Skin of body (tissue), 2 donors: ENCODE results near the gene ZBTB34. TPM values are rescaled to one million over a fixed set of nuclear protein-coding genes. Genes with fewer than 3 reads are reported as not detected.
A peak's percentile ranks its signal among the peaks of the same experiment; 100 is the strongest.

ENCODE experiments used
- DNase-seq: peaks from one replicate; lab custom pipeline; 2025; lab: John Stamatoyannopoulos, UW
- total RNA-seq: library from RNA; depleted of rRNA; stranded (reverse); fragments of >200 nt; gene quantifications from one replicate; pipeline ENCODE4 v1.2.3, GENCODE V29; 2014

Gene ZBTB34
- total RNA-seq, 1 donor from 2014 or later: 19.3 TPM

GRCh38 chr9:126842977-126843799, 17.3 kb upstream of the ZBTB34 start:
- DNase-seq: no peak

GRCh38 chr9:126844085-126844484, 16.4 kb upstream of the ZBTB34 start:
- no peak for DNase-seq

GRCh38 chr9:126847051-126847450, 13.4 kb upstream of the ZBTB34 start:
- no peak for DNase-seq

GRCh38 chr9:126849591-126850225, 10.7 kb upstream of the ZBTB34 start:
- DNase-seq: no peak

- no peak for DNase-seq
Observed at GRCh38 chr9:126851286-126851880, 9.1 kb upstream of the ZBTB34 start.

GRCh38 chr9:126852086-126852688, 8.3 kb upstream of the ZBTB34 start:
- DNase-seq: no peak

- DNase-seq: no peak
Observed at GRCh38 chr9:126853667-126854066, 6.8 kb upstream of the ZBTB34 start.

- no peak for DNase-seq
Observed at GRCh38 chr9:126854734-126855133, 5.7 kb upstream of the ZBTB34 start.

- DNase-seq: no peak
Observed at GRCh38 chr9:126856326-126856877, 4.0 kb upstream of the ZBTB34 start.

GRCh38 chr9:126857261-126857960, 3.0 kb upstream of the ZBTB34 start:
- DNase-seq: no peak

- DNase-seq: no peak
Observed at GRCh38 chr9:126859111-126859510, 1.3 kb upstream of the ZBTB34 start.

- no peak for DNase-seq
Observed at GRCh38 chr9:126860757-126861466, 473 bp downstream of the ZBTB34 start.

GRCh38 chr9:126861707-126862103, 1.3 kb downstream of the ZBTB34 start:
- peak; percentile 47 for DNase-seq

GRCh38 chr9:126862104-126862761, 1.8 kb downstream of the ZBTB34 start:
- no peak for DNase-seq

- no peak for DNase-seq
Observed at GRCh38 chr9:126864771-126865170, 4.3 kb downstream of the ZBTB34 start.

GRCh38 chr9:126869368-126869767, 8.9 kb downstream of the ZBTB34 start:
- DNase-seq: no peak

- DNase-seq: no peak
Observed at GRCh38 chr9:126872516-126872915, 12.1 kb downstream of the ZBTB34 start.

- no peak for DNase-seq
Observed at GRCh38 chr9:126874546-126875314, 14.3 kb downstream of the ZBTB34 start.
